ENCODE data around the gene TM4SF20. TPM values are rescaled to one million over a fixed set of nuclear protein-coding genes. Genes with fewer than 3 reads are reported as not detected.

Gene TM4SF20
- total RNA-seq, 3 donors from 2014 or later (not counting 1 experiment from before 2014, with no cell fraction given): not detected

DNA sequence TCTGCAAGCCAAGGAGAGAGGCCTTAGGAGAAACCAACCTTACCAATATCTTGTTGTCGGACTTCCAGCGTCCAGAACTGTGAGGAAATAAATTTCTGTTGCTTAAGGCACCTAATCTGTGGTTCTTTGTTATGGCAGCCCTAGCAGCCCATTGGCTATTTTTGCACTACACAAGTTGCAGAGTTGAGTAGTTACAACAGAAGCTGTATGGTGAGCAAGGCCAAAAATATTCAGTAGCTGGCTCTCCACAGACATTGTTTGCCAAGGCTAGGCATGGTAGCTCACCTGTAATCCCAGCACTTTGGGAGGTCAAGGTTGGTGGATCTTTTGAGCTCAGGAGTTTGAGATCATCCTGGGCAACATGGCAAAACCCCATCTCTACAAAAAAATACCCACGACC is 35.7 kb upstream of the TM4SF20 start:
- ATAC-seq: no peak
- H3K4me1 ChIP-seq (ENCODE audit: control insufficient read depth, insufficient read depth, low read length): peaks cover 5% of the 10 kb centered on the region
- peaks cover 0 to 6% of the 10 kb centered on the region in 2 donors for H3K27me3 Mint-ChIP-seq (ENCODE audit: low read depth in 2 of 2)
- H3K9me3 Mint-ChIP-seq: no peaks in the 10 kb centered on the region
- intact Hi-C loops (cut with micrococcal nuclease): no loop called here
- WGBS (ENCODE audit: insufficient coverage): 71% methylated on average over 3 of the region's 3 CpGs
- H3K36me3 Mint-ChIP-seq: no peaks in the 10 kb centered on the region
- TF ChIP-seq, protein P1, sequence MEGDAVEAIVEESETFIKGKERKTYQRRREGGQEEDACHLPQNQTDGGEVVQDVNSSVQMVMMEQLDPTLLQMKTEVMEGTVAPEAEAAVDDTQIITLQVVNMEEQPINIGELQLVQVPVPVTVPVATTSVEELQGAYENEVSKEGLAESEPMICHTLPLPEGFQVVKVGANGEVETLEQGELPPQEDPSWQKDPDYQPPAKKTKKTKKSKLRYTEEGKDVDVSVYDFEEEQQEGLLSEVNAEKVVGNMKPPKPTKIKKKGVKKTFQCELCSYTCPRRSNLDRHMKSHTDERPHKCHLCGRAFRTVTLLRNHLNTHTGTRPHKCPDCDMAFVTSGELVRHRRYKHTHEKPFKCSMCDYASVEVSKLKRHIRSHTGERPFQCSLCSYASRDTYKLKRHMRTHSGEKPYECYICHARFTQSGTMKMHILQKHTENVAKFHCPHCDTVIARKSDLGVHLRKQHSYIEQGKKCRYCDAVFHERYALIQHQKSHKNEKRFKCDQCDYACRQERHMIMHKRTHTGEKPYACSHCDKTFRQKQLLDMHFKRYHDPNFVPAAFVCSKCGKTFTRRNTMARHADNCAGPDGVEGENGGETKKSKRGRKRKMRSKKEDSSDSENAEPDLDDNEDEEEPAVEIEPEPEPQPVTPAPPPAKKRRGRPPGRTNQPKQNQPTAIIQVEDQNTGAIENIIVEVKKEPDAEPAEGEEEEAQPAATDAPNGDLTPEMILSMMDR (IDR thresholded peaks at IDR 0.05): no peak
- DNase-seq: no peak
- no peak overlapping the region for H3K4me3 ChIP-seq (ENCODE audit: low read length)
- H3K4me3 Mint-ChIP-seq: no peak overlapping the region
- no peaks in the 10 kb centered on the region for H3K4me1 Mint-ChIP-seq
- H3K27ac Mint-ChIP-seq: no peak overlapping the region
- no peaks in the 10 kb centered on the region for H3K9me3 ChIP-seq (ENCODE audit: control insufficient read depth, insufficient read depth, low read length)
- H3K27me3 ChIP-seq (ENCODE audit: control insufficient read depth, insufficient read depth, low read length): no peaks in the 10 kb centered on the region
- no peak overlapping the region for H3K27ac ChIP-seq (ENCODE audit: low read length)
- no peaks in the 10 kb centered on the region for H3K36me3 ChIP-seq (ENCODE audit: control insufficient read depth, insufficient read depth, low read length)

DNA sequence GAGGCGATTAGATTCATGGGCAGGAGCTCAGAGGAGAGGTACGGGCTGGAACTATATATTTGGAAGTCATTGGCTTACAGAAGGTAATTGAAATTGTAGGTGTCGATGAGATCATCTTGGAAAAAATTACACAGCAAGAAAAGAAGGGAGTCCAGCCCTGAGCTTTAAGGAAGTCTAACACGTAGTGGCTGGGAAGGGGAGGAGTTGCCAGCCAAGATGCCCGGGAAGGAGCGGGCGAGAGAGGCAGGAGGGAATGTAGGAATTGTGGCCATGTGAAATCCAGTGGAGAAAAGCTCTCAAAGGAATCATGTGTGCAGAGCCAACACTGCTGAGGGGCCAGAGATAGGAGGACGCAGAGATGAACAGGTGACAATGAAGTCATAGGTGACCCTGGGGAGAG is 34.3 kb upstream of the TM4SF20 start:
- Mint-ChIP-seq H3K27me3 (ENCODE audit: low read depth in 2 of 2) (peaks cover 0 to 6% of the 10 kb centered on the region in 2 donors), H3K4me3 (no peak overlapping the region), H3K4me1 (no peaks in the 10 kb centered on the region), H3K36me3 (no peaks in the 10 kb centered on the region), H3K27ac (no peak overlapping the region), H3K9me3 (no peaks in the 10 kb centered on the region)
- ATAC-seq (no peak), DNase-seq (no peak)
- Histone ChIP-seq H3K27me3 (ENCODE audit: control insufficient read depth, insufficient read depth, low read length) (no peaks in the 10 kb centered on the region), H3K9me3 (ENCODE audit: control insufficient read depth, insufficient read depth, low read length) (no peaks in the 10 kb centered on the region), H3K4me3 (ENCODE audit: low read length) (no peak overlapping the region), H3K27ac (ENCODE audit: low read length) (no peak overlapping the region), H3K4me1 (ENCODE audit: control insufficient read depth, insufficient read depth, low read length) (peaks cover 5% of the 10 kb centered on the region), H3K36me3 (ENCODE audit: control insufficient read depth, insufficient read depth, low read length) (no peaks in the 10 kb centered on the region)
- 89% methylated on average over 8 of the region's 8 CpGs for WGBS (ENCODE audit: insufficient coverage)
- intact Hi-C loops (cut with micrococcal nuclease): no loop called here
- TF ChIP-seq, protein P1 (IDR thresholded peaks at IDR 0.05): no peak

DNA sequence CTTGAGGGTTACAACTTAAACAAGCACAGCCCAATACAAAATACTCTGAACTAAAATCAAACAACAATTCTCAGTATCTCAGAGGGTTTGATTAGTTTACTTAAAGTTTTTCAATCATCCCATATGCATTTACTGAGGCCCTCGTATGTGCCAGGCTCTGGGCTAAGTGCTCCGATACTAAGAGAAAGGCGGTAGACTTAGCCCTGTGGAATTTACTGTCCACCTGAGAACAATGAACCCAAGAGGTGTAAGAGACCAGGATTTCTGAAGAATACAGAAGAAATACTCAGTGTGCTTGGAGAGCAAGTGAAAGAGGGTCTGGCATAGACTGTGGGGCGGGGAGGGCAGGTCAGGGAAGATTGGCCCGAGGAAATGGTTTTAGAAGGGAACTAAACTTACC is 33.8 kb upstream of the TM4SF20 start:
- no peaks in the 10 kb centered on the region for H3K36me3 ChIP-seq (ENCODE audit: control insufficient read depth, insufficient read depth, low read length)
- ATAC-seq (no peak), DNase-seq (no peak)
- no peak overlapping the region for H3K27ac ChIP-seq (ENCODE audit: low read length)
- H3K9me3 ChIP-seq (ENCODE audit: control insufficient read depth, insufficient read depth, low read length): no peaks in the 10 kb centered on the region
- H3K27me3 ChIP-seq (ENCODE audit: control insufficient read depth, insufficient read depth, low read length): no peaks in the 10 kb centered on the region
- Mint-ChIP-seq H3K27me3 (ENCODE audit: low read depth in 2 of 2) (peaks cover under 1 to 6% of the 10 kb centered on the region in 2 donors), H3K27ac (no peak overlapping the region), H3K4me1 (no peaks in the 10 kb centered on the region), H3K36me3 (no peaks in the 10 kb centered on the region), H3K9me3 (no peaks in the 10 kb centered on the region), H3K4me3 (no peak overlapping the region)
- H3K4me3 ChIP-seq (ENCODE audit: low read length): no peak overlapping the region
- peaks cover 5% of the 10 kb centered on the region for H3K4me1 ChIP-seq (ENCODE audit: control insufficient read depth, insufficient read depth, low read length)
- TF ChIP-seq, protein P1 (IDR thresholded peaks at IDR 0.05): no peak
- WGBS (ENCODE audit: insufficient coverage): 88% methylated on average over 5 of the region's 5 CpGs
- intact Hi-C loops (cut with micrococcal nuclease): no loop called here

DNA sequence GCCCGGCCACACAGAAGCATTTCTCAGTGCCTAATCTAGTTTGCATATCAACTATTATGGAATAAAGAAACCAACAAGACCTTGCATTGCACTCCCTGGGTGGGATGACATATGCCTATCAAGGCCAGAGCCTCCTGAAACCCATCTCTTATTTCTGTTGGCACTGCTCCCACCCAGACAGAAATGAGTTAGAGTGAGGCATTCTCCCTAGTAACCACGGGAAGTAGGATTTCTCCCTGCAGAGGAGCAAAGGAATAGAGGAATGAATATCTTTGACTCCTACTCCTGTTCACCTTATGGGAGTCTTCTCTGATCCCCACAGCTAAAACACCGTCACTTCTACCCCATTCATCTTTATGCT is 32.9 kb upstream of the TM4SF20 start:
- Mint-ChIP-seq H3K9me3 (no peaks in the 10 kb centered on the region), H3K4me3 (no peak overlapping the region), H3K4me1 (no peaks in the 10 kb centered on the region), H3K27ac (no peak overlapping the region), H3K27me3 (ENCODE audit: low read depth in 2 of 2) (peaks cover 6 to 8% of the 10 kb centered on the region in 2 donors), H3K36me3 (no peaks in the 10 kb centered on the region)
- intact Hi-C loops (cut with micrococcal nuclease): no loop called here
- TF ChIP-seq, protein P1 (IDR thresholded peaks at IDR 0.05): no peak
- WGBS (ENCODE audit: insufficient coverage): 83% methylated on average over 2 of the region's 3 CpGs
- peaks cover 5% of the 10 kb centered on the region for H3K4me1 ChIP-seq (ENCODE audit: control insufficient read depth, insufficient read depth, low read length)
- H3K9me3 ChIP-seq (ENCODE audit: control insufficient read depth, insufficient read depth, low read length): no peaks in the 10 kb centered on the region
- H3K27ac ChIP-seq (ENCODE audit: low read length): no peak overlapping the region
- ATAC-seq: no peak
- DNase-seq: no peak
- H3K4me3 ChIP-seq (ENCODE audit: low read length): no peak overlapping the region
- H3K27me3 ChIP-seq (ENCODE audit: control insufficient read depth, insufficient read depth, low read length): no peaks in the 10 kb centered on the region
- no peaks in the 10 kb centered on the region for H3K36me3 ChIP-seq (ENCODE audit: control insufficient read depth, insufficient read depth, low read length)

Data from natural killer cell (primary cell).